ENCODE data around the gene LIMS3. TPM values are rescaled to one million over a fixed set of nuclear protein-coding genes. Genes with fewer than 3 reads are reported as not detected.
A peak's percentile ranks its signal among the peaks of the same experiment; 100 is the strongest.
"Not testable (repeated sequence)": the region's sequence is repeated elsewhere in the genome, so short reads cannot be mapped to it uniquely, and the experiment has no call there.

The LIMS3 gene, protein sequence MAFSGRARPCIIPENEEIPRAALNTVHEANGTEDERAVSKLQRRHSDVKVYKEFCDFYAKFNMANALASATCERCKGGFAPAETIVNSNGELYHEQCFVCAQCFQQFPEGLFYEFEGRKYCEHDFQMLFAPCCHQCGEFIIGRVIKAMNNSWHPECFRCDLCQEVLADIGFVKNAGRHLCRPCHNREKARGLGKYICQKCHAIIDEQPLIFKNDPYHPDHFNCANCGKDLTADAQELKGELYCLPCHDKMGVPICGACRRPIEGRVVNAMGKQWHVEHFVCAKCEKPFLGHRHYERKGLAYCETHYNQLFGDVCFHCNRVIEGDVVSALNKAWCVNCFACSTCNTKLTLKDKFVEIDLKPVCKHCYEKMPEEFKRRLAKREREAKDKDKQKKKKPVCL
- total RNA-seq (2014; rRNA removed) (0.26 TPM in 1 of 2 replicates, not detected in the other), Bru-seq, nascent RNA (not detected), BruChase-seq, experiment 1, labeled RNA remaining after a 6-hour chase (not detected), BruChase-seq, experiment 2, labeled RNA remaining after a 2-hour chase (not detected)
- long read RNA-seq, result 0 reads

DNA sequence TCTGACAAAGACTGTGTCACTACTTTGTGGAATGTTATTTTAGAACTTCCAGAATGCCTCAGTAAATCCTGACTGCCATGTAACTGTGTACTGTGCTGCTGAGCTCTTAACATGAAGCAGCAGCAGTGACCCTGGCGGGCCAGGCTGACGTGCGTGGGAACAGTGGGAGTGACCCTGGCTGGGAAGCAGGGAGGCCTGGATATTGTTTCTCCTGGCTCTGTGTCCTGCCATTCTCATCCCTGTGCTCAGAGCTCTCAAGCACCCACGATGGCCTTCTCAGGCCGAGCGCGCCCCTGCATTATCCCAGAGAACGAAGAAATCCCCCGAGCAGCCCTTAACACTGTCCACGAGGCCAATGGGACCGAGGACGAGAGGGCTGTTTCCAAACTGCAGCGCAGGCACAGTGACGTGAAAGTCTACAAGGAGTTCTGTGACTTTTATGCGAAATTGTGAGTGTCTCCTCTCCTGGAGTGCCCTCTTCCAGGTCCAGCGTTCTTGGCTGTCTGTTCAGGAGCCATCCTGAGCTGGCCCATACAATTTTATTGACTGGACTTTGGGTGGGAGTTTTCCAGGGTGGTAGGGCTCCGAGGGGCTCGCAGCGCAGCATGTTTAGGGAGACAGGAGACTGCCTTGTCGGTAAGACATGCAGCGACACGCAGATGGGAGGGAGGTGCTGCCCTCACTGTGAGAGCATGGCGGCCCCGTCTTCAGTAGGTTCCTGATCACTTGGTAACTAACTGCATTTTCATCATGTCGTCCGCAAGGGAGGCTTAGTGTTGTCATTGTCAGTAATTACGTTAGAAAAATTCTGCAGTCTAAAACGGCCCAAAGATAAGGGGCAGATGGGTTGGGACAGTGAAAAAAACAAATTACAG lies at the start of gene LIMS3:
Gene LIMS3 (plus strand): TSS at position 227 of the 875 bp plus-strand sequence. CDS start 41 bp downstream, at position 268.
- intact Hi-C loops (cut with micrococcal nuclease), result not testable (repeated sequence)

DNA sequence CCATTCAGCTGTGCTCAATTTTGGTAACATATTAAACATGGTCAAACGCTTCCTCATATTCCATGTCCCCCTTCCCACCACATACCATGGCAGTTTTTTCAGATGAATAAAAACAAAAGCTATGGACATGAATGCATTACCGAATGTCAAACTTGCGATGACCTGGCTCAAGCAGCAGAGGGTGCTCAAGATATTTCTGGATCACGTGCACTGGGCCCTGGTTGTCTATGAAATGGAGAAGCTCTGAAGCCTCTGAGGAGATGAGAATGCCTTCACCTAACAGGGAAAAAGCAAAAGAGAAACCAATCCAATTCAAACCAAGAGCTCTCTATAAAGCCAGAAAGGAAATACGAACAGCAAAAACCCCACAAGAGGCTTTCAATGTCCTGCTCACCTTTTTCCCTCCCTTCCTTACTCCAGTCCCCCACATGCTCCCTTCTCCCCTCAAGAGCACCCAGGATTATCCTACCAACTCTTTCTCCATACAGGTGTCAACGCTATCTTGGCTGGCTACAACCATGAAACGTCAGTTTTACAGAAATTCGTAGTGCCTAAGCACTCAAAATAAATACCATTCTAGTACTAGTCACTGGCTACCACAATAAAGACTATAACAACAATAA lies 27.2 kb upstream of the LIMS3 start:
- H3K4me1 ChIP-seq (ENCODE audit: insufficient read depth, low read length); DNase-seq; BruUV-seq (replicated peaks); H3K9me3 ChIP-seq (ENCODE audit: low read length); H3K27ac ChIP-seq (ENCODE audit: low read length); POLR2A ChIA-PET (ENCODE audit: unreplicated experiment); H3F3A ChIP-seq (ENCODE audit: low read length, unreplicated experiment); intact Hi-C loops (cut with micrococcal nuclease); H2AFZ ChIP-seq (ENCODE audit: low read length); H3K9me2 ChIP-seq (replicated peaks; ENCODE audit: low read length); H3K4me3 ChIP-seq (ENCODE audit: low read length); H3K9ac ChIP-seq (ENCODE audit: low read length); H3K36me3 ChIP-seq (ENCODE audit: low read depth, low read length); H4K20me1 ChIP-seq (ENCODE audit: low read length); H3K79me2 ChIP-seq (ENCODE audit: low read length); H3K4me2 ChIP-seq (ENCODE audit: low read length); CTCF ChIA-PET; H3K27me3 ChIP-seq (ENCODE audit: low read length): not testable (repeated sequence)
- ATAC-seq, result peak; percentile 81

More for the DNA sequence above, at the start of gene LIMS3:
- H3K36me3 ChIP-seq (ENCODE audit: low read depth, low read length); H3K4me3 ChIP-seq (ENCODE audit: low read length); H2AFZ ChIP-seq (ENCODE audit: low read length); ATAC-seq; DNase-seq; H3K79me2 ChIP-seq (ENCODE audit: low read length); H3F3A ChIP-seq (ENCODE audit: low read length, unreplicated experiment); POLR2A ChIA-PET (ENCODE audit: unreplicated experiment); H3K9ac ChIP-seq (ENCODE audit: low read length); H3K27ac ChIP-seq (ENCODE audit: low read length); H4K20me1 ChIP-seq (ENCODE audit: low read length); BruUV-seq (replicated peaks); H3K4me2 ChIP-seq (ENCODE audit: low read length); H3K27me3 ChIP-seq (ENCODE audit: low read length); H3K4me1 ChIP-seq (ENCODE audit: insufficient read depth, low read length); H3K9me3 ChIP-seq (ENCODE audit: low read length); CTCF ChIA-PET; H3K9me2 ChIP-seq (replicated peaks; ENCODE audit: low read length): not testable (repeated sequence)

DNA sequence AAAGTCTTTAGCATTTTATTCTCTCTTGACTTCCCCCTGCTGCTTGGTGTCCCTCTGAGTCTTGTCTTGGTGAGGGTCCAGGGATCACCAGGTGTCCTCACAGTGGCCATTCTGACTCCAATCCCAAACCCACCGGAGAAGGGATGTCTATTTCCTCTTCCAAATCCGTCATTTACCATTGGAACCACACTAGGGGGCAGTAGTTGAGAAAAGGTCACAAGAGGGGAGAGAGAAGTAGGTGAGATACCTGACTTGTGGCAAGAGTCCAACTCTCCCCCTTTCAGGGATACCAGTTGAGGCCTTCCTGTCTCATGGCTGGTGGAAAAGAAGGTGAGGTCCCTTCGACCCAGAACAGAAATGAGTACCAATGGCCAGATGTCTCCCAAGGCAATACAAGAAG lies 21.9 kb upstream of the LIMS3 start:
- H3K4me1 ChIP-seq (ENCODE audit: insufficient read depth, low read length); H3K9ac ChIP-seq (ENCODE audit: low read length); H4K20me1 ChIP-seq (ENCODE audit: low read length); POLR2A ChIA-PET (ENCODE audit: unreplicated experiment); DNase-seq; BruUV-seq (replicated peaks); H3K79me2 ChIP-seq (ENCODE audit: low read length); H3K27me3 ChIP-seq (ENCODE audit: low read length); CTCF ChIA-PET; H3K9me3 ChIP-seq (ENCODE audit: low read length); H3F3A ChIP-seq (ENCODE audit: low read length, unreplicated experiment); H3K4me2 ChIP-seq (ENCODE audit: low read length); H3K4me3 ChIP-seq (ENCODE audit: low read length); H3K27ac ChIP-seq (ENCODE audit: low read length); intact Hi-C loops (cut with micrococcal nuclease); H3K36me3 ChIP-seq (ENCODE audit: low read depth, low read length); H2AFZ ChIP-seq (ENCODE audit: low read length); ATAC-seq; H3K9me2 ChIP-seq (replicated peaks; ENCODE audit: low read length): not testable (repeated sequence)

DNA sequence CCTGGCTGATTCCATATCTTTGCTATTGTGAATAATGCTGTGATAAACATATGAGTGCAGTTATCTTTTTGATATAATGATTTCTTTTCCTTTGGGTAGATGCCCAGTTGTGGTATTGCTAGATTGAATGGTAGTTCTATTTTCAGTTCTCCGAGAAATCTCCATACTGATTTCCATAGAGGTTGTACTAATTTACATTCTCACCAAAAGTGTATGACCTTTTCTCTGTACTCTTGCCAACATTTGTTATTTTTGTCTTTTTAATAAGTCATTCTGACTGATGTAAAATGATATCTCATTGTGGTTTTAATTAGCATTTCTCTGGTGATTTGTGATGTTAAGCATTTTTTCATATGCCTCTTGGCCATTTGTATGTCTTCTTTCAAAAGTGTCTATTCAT lies 16.4 kb upstream of the LIMS3 start:
- ATAC-seq; H3K27me3 ChIP-seq (ENCODE audit: low read length); POLR2A ChIA-PET (ENCODE audit: unreplicated experiment); BruUV-seq (replicated peaks); intact Hi-C loops (cut with micrococcal nuclease); CTCF ChIA-PET; H3K4me3 ChIP-seq (ENCODE audit: low read length); H3K4me1 ChIP-seq (ENCODE audit: insufficient read depth, low read length); H3K9ac ChIP-seq (ENCODE audit: low read length); H3K9me3 ChIP-seq (ENCODE audit: low read length); H2AFZ ChIP-seq (ENCODE audit: low read length); H4K20me1 ChIP-seq (ENCODE audit: low read length); H3K27ac ChIP-seq (ENCODE audit: low read length); DNase-seq; H3K36me3 ChIP-seq (ENCODE audit: low read depth, low read length); H3K4me2 ChIP-seq (ENCODE audit: low read length); H3K9me2 ChIP-seq (replicated peaks; ENCODE audit: low read length); H3K79me2 ChIP-seq (ENCODE audit: low read length); H3F3A ChIP-seq (ENCODE audit: low read length, unreplicated experiment): not testable (repeated sequence)

DNA sequence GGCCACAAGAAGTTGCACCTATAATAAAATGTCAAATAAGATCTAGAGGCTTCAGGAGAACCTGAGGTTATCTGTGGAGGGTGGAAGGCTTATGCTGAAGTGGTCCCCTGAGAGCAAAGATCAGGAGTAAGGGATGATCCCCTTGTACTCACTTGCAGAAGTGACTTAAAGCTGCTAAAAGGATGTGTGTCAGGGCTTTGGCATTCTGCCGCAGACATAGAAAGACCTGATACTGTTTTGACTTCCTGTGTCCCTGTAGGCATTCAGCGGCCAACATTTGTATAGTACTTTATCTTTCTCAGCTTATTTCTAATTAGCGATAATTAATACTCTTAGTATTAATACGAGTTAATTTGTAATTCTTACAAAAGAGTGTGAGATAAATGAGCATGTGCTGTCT lies 10.1 kb upstream of the LIMS3 start:
- H3K79me2 ChIP-seq (ENCODE audit: low read length); H3K4me3 ChIP-seq (ENCODE audit: low read length); BruUV-seq (replicated peaks); H3K4me1 ChIP-seq (ENCODE audit: insufficient read depth, low read length); H3K27me3 ChIP-seq (ENCODE audit: low read length); H4K20me1 ChIP-seq (ENCODE audit: low read length); DNase-seq; intact Hi-C loops (cut with micrococcal nuclease); H3K9me3 ChIP-seq (ENCODE audit: low read length); H3K4me2 ChIP-seq (ENCODE audit: low read length); POLR2A ChIA-PET (ENCODE audit: unreplicated experiment); H3K9ac ChIP-seq (ENCODE audit: low read length); H3F3A ChIP-seq (ENCODE audit: low read length, unreplicated experiment); CTCF ChIA-PET; H3K36me3 ChIP-seq (ENCODE audit: low read depth, low read length); H2AFZ ChIP-seq (ENCODE audit: low read length); H3K9me2 ChIP-seq (replicated peaks; ENCODE audit: low read length); H3K27ac ChIP-seq (ENCODE audit: low read length): not testable (repeated sequence)
- ATAC-seq, result peak; percentile 71

DNA sequence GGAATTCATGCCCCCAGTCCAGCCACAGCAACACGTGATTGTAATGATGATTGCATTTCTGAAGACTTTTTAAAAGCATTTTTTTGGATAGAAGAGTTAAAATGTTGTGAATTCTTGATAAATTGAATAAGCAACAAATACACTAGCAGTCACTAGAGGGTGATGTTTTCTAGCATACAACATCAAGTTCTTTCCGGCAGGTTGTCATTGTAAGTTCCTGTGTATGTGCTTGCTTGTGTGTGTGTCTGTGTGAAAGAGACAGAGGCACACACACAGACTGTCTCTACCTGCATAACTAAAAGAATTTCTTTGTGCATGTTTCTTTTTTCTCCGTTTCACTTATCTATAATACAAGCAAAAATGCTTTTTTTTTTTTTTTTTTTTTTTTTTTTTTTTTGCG lies 8.6 kb upstream of the LIMS3 start:
- H3K9me2 ChIP-seq (replicated peaks; ENCODE audit: low read length); H3K4me1 ChIP-seq (ENCODE audit: insufficient read depth, low read length); H3K79me2 ChIP-seq (ENCODE audit: low read length); H3K9ac ChIP-seq (ENCODE audit: low read length); H4K20me1 ChIP-seq (ENCODE audit: low read length); BruUV-seq (replicated peaks); intact Hi-C loops (cut with micrococcal nuclease); H3K4me2 ChIP-seq (ENCODE audit: low read length); H3F3A ChIP-seq (ENCODE audit: low read length, unreplicated experiment); H3K4me3 ChIP-seq (ENCODE audit: low read length); DNase-seq; H3K27ac ChIP-seq (ENCODE audit: low read length); POLR2A ChIA-PET (ENCODE audit: unreplicated experiment); CTCF ChIA-PET; H3K36me3 ChIP-seq (ENCODE audit: low read depth, low read length); H3K9me3 ChIP-seq (ENCODE audit: low read length); H2AFZ ChIP-seq (ENCODE audit: low read length); H3K27me3 ChIP-seq (ENCODE audit: low read length): not testable (repeated sequence)
- ATAC-seq, result peak; percentile 64

Data from PC-3 (cell line).